ENCODE data around the gene SYNDIG1. TPM values are rescaled to one million over a fixed set of nuclear protein-coding genes. Genes with fewer than 3 reads are reported as not detected.

The SYNDIG1 gene
- polyA plus RNA-seq, 2 donors: 0.01 TPM; not detected in 1

DNA sequence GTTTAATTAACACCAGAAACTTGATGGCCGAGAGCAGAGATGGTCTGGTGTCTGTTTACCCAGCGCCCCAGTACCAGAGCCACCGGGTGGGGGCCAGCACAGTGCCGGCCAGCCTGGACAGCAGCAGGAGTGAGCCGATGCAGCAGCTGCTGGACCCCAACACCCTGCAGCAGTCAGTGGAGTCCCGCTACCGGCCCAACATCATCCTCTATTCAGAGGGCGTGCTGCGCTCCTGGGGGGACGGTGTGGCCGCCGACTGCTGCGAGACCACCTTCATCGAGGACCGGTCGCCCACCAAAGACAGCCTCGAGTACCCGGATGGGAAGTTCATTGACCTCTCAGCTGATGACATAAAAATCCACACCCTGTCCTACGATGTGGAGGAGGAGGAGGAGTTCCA lies 73.7 kb downstream of the SYNDIG1 start:
- 89% methylated on average over 19 of the region's 19 CpGs for WGBS, 2 donors
- Histone ChIP-seq H3K36me3 (ENCODE audit: control insufficient read depth in 2 of 2, insufficient read depth in 2 of 2, low read length in 1 of 2) (no peaks in the 10 kb centered on the region), H3K9me3 (ENCODE audit: control insufficient read depth in 2 of 2, insufficient read depth in 1 of 2, low read depth in 1 of 2, low read length in 1 of 2) (peaks cover 0 to 10% of the 10 kb centered on the region in 2 donors), H3K27me3 (ENCODE audit: control insufficient read depth in 1 of 2, insufficient read depth in 2 of 2, low read length in 2 of 2) (no peaks in the 10 kb centered on the region), H3K4me3 (ENCODE audit: low read depth in 1 of 2, low read length in 2 of 2) (no peak overlapping the region), H3K4me1 (ENCODE audit: control insufficient read depth in 2 of 2, insufficient read depth in 2 of 2, low read length in 1 of 2) (no peaks in the 10 kb centered on the region), H3K27ac (ENCODE audit: low read depth in 2 of 2, low read length in 1 of 2) (no peak overlapping the region)

DNA sequence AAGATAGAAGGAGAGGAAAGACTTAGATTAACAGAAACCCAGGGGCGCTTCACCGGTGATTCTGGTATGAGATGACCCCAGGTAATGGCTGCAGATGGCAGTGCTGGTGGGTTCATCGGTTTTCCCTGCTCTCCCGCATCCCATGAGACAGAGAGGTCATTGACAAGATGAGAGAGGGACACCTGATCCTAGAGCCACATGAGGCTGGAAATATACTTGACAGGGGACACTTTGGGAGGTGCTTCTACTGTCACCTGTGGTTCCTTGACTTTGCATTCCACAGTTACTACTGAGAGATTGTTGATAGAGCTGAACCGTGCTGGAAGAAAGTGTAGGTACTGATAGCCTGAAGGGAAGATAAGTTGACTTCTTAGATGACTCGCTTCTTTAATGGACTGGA lies 74.3 kb downstream of the SYNDIG1 start:
- 87 to 88% methylated on average over 6 of the region's 6 CpGs for WGBS, 2 donors
- H3K4me3 ChIP-seq (ENCODE audit: low read depth in 1 of 2, low read length in 2 of 2): no peak overlapping the region

DNA sequence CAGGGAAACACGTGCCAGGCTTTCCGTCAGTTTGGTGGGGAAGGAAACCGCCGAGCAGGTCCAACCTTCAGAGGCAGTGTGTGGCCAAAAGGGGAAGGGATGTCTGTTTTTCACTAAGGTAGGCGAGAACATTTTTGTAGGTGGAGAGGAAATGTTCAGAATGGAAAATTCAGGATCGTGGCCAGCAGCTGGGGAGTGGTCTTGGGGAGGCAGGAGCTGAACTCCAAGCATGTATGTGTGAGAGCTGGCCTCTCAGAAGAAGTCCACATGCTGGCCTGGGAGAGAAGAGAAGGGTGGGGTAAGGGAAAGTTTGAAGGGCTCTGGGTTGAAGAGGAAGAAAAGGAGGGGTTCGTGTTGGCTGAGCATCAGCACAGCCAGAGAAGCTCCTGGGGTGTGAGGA lies 74.9 kb downstream of the SYNDIG1 start:
- H3K27ac ChIP-seq (ENCODE audit: low read depth in 2 of 2, low read length in 1 of 2): no peak overlapping the region
- no peaks in the 10 kb centered on the region for H3K4me1 ChIP-seq (ENCODE audit: control insufficient read depth in 2 of 2, insufficient read depth in 2 of 2, low read length in 1 of 2)
- H3K9me3 ChIP-seq (ENCODE audit: control insufficient read depth in 2 of 2, insufficient read depth in 1 of 2, low read depth in 1 of 2, low read length in 1 of 2): peaks cover 0 to 10% of the 10 kb centered on the region in 2 donors
- H3K36me3 ChIP-seq (ENCODE audit: control insufficient read depth in 2 of 2, insufficient read depth in 2 of 2, low read length in 1 of 2): no peaks in the 10 kb centered on the region
- WGBS, 2 donors: 68 to 75% methylated on average over 7 of the region's 7 CpGs
- no peak overlapping the region for H3K4me3 ChIP-seq (ENCODE audit: low read depth in 1 of 2, low read length in 2 of 2)
- H3K27me3 ChIP-seq (ENCODE audit: control insufficient read depth in 1 of 2, insufficient read depth in 2 of 2, low read length in 2 of 2): no peaks in the 10 kb centered on the region

More for the DNA sequence above, 74.3 kb downstream of the SYNDIG1 start:
- Histone ChIP-seq H3K9me3 (ENCODE audit: control insufficient read depth in 2 of 2, insufficient read depth in 1 of 2, low read depth in 1 of 2, low read length in 1 of 2) (peaks cover 0 to 10% of the 10 kb centered on the region in 2 donors), H3K27me3 (ENCODE audit: control insufficient read depth in 1 of 2, insufficient read depth in 2 of 2, low read length in 2 of 2) (no peaks in the 10 kb centered on the region), H3K36me3 (ENCODE audit: control insufficient read depth in 2 of 2, insufficient read depth in 2 of 2, low read length in 1 of 2) (no peaks in the 10 kb centered on the region), H3K27ac (ENCODE audit: low read depth in 2 of 2, low read length in 1 of 2) (no peak overlapping the region), H3K4me1 (ENCODE audit: control insufficient read depth in 2 of 2, insufficient read depth in 2 of 2, low read length in 1 of 2) (no peaks in the 10 kb centered on the region)

DNA sequence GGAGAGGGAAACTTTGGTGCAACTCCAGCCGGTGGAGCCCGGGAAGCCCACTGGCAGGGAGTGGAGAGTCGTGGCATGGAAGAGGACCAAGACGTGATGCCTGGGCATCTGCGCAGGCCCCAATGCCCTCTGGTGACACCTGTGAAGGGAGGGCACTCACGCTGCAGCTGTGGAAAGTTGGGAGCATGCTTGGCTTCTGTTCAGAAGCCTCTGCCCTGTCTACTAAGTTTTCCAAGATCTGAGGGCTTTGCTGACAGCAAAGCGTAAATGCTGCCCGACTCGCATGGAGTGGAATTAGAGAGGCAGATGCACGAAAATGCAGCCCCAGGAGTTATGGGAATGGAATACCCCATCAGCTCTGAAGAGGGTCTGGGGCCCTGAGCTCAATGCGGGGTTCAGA lies 75.7 kb downstream of the SYNDIG1 start:
- H3K4me3 ChIP-seq (ENCODE audit: low read depth in 1 of 2, low read length in 2 of 2): no peak overlapping the region
- no peaks in the 10 kb centered on the region for H3K27me3 ChIP-seq (ENCODE audit: control insufficient read depth in 1 of 2, insufficient read depth in 2 of 2, low read length in 2 of 2)
- H3K4me1 ChIP-seq (ENCODE audit: control insufficient read depth in 2 of 2, insufficient read depth in 2 of 2, low read length in 1 of 2): no peaks in the 10 kb centered on the region
- H3K9me3 ChIP-seq (ENCODE audit: control insufficient read depth in 2 of 2, insufficient read depth in 1 of 2, low read depth in 1 of 2, low read length in 1 of 2): peaks cover 0 to 10% of the 10 kb centered on the region in 2 donors
- no peaks in the 10 kb centered on the region for H3K36me3 ChIP-seq (ENCODE audit: control insufficient read depth in 2 of 2, insufficient read depth in 2 of 2, low read length in 1 of 2)
- WGBS, 2 donors: 83 to 86% methylated on average over 11 of the region's 11 CpGs
- H3K27ac ChIP-seq (ENCODE audit: low read depth in 2 of 2, low read length in 1 of 2): no peak overlapping the region

DNA sequence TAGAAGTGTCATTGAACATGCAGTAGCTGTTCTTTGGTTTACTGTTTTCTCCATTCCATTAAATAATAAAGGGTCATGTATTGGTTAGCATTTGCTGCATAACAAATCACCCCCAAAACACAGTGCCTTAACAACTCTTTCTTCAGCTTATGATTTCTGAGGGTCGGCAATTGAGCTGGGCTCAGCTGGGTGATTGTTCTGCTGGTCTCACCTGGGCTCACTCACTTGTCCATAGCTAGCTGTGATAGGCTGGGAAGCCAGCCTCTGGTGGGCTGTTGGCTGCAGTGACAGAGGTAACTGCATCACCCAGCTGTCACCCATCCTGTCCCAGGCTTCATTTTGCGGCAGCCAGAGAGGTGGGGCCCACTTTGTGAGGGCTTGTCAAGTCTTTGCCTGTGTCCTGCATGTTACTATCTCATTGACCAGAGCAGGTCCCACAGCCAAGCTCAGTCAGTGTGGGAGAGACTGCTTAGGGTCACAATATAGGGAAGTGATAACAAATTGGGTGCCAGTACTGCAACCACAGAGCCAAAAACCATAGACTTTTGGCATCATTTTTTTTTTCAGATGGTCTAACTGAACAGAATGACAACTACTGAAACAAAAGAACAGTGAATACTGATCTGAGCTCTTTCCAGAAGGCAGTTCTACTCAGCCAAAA lies 76.9 kb downstream of the SYNDIG1 start:
- Histone ChIP-seq H3K4me3 (ENCODE audit: low read depth in 1 of 2, low read length in 2 of 2) (no peak overlapping the region), H3K27me3 (ENCODE audit: control insufficient read depth in 1 of 2, insufficient read depth in 2 of 2, low read length in 2 of 2) (no peaks in the 10 kb centered on the region), H3K36me3 (ENCODE audit: control insufficient read depth in 2 of 2, insufficient read depth in 2 of 2, low read length in 1 of 2) (no peaks in the 10 kb centered on the region), H3K9me3 (ENCODE audit: control insufficient read depth in 2 of 2, insufficient read depth in 1 of 2, low read depth in 1 of 2, low read length in 1 of 2) (peaks cover 0 to 10% of the 10 kb centered on the region in 2 donors), H3K27ac (ENCODE audit: low read depth in 2 of 2, low read length in 1 of 2) (no peak overlapping the region), H3K4me1 (ENCODE audit: control insufficient read depth in 2 of 2, insufficient read depth in 2 of 2, low read length in 1 of 2) (no peaks in the 10 kb centered on the region)
- 94 to 98% methylated on average over 2 of the region's 2 CpGs for WGBS, 2 donors

DNA sequence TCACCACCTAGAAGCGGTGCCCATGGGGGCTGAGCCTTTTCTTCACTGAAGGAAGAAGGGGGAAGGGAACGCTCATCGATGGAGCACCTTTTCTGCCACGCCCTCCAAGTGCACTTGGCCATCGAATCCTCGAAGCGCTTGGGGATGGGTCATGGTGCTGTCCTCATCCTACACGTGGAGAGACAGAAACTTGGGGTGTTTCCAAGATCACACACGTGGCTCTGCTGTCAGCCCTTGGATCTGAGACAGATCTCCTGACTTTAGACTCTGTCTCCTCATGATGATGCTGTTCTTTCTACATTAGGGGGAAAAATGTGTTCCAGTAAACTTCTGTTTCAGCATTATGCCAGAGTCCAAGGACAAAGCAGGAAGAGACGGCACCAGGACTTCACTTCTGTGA lies 78.5 kb downstream of the SYNDIG1 start:
- H3K4me3 ChIP-seq (ENCODE audit: low read depth in 1 of 2, low read length in 2 of 2): no peak overlapping the region
- no peaks in the 10 kb centered on the region for H3K36me3 ChIP-seq (ENCODE audit: control insufficient read depth in 2 of 2, insufficient read depth in 2 of 2, low read length in 1 of 2)
- peaks cover 0 to 10% of the 10 kb centered on the region in 2 donors for H3K9me3 ChIP-seq (ENCODE audit: control insufficient read depth in 2 of 2, insufficient read depth in 1 of 2, low read depth in 1 of 2, low read length in 1 of 2)
- no peaks in the 10 kb centered on the region for H3K4me1 ChIP-seq (ENCODE audit: control insufficient read depth in 2 of 2, insufficient read depth in 2 of 2, low read length in 1 of 2)
- no peak overlapping the region for H3K27ac ChIP-seq (ENCODE audit: low read depth in 2 of 2, low read length in 1 of 2)
- 80 to 81% methylated on average over 10 of the region's 10 CpGs for WGBS, 2 donors
- H3K27me3 ChIP-seq (ENCODE audit: control insufficient read depth in 1 of 2, insufficient read depth in 2 of 2, low read length in 2 of 2): no peaks in the 10 kb centered on the region

DNA sequence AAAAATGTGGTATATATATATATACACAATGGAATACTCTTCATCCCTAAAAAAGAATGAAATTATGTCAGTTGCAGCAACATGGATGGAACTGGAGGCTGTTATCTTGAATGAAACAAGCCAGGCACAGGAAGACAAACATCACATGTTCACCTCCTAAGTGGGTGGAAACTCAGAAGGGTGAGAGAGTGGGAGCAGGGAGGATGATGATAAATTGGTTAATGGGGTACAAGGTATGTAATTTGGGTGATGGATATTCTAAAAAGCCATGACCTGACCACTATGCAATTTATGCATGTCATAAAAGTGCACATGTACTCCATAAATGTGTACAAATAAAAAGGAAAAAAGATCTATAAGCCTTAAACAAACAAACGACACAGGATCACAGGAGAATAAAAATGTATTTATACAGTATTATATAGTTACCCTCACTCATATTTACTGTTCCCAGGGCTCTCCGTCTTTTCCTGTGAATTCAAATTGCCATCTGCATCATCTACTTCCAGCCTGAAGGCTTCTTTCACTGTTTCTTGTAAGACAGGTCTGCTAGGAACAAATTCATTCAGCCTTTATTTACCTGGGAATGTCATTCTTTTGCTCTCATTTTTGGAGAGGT lies 89.8 kb downstream of the SYNDIG1 start:
- Histone ChIP-seq H3K27ac (ENCODE audit: low read depth in 2 of 2, low read length in 1 of 2) (no peak overlapping the region), H3K4me1 (ENCODE audit: control insufficient read depth in 2 of 2, insufficient read depth in 2 of 2, low read length in 1 of 2) (no peaks in the 10 kb centered on the region), H3K9me3 (ENCODE audit: control insufficient read depth in 2 of 2, insufficient read depth in 1 of 2, low read depth in 1 of 2, low read length in 1 of 2) (no peaks in the 10 kb centered on the region), H3K36me3 (ENCODE audit: control insufficient read depth in 2 of 2, insufficient read depth in 2 of 2, low read length in 1 of 2) (no peaks in the 10 kb centered on the region), H3K4me3 (ENCODE audit: low read depth in 1 of 2, low read length in 2 of 2) (no peak overlapping the region), H3K27me3 (ENCODE audit: control insufficient read depth in 1 of 2, insufficient read depth in 2 of 2, low read length in 2 of 2) (no peaks in the 10 kb centered on the region)
- WGBS, 2 donors: 52 to 66% methylated on average over 2 of the region's 2 CpGs

DNA sequence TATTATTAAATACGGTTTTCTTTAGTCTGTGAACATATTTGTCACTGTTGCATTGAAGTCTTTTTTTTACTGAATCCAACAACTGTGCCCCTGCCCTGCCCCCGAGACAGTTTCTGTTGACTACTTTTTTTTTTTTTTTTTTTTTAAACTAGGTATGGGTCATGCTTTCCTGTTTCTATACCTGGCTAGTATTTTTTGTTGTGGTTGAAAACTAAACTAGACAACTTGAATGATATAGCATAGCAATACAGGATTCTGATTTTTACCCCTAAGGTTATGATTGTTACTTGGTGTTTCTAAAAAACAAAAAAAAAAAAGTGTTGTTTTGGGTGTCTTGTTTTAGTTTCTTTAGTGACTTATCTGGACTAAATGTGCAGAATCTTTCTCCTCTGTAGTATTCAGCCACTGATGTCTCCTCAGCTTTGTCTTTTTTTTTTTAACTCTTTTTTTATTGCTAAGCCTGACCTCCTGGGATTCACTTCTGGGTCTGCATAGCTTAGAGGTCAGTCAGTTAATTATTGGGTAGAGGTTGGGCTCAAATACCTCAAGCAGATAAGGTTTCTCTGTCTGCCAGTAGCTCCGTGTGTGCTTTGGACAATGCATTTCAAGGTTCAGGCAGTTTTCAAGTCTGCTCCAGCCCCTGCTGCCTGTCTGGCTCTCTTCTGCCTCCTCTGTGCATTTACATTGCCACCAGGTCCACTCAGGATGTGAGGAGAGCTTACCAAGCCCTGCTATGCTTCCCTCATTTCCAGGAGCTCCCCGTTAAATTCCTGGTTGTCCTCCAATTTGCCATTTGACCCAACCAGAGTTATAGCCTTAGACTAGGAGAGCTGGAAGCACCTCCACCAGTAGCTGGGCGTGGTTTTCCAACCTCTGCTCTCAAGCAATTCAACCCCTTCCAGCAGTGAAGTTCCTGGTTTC lies 91.4 kb downstream of the SYNDIG1 start:
- H3K4me1 ChIP-seq (ENCODE audit: control insufficient read depth in 2 of 2, insufficient read depth in 2 of 2, low read length in 1 of 2): no peaks in the 10 kb centered on the region
- H3K9me3 ChIP-seq (ENCODE audit: control insufficient read depth in 2 of 2, insufficient read depth in 1 of 2, low read depth in 1 of 2, low read length in 1 of 2): no peaks in the 10 kb centered on the region
- H3K27ac ChIP-seq (ENCODE audit: low read depth in 2 of 2, low read length in 1 of 2): no peak overlapping the region
- no peak overlapping the region for H3K4me3 ChIP-seq (ENCODE audit: low read depth in 1 of 2, low read length in 2 of 2)
- H3K27me3 ChIP-seq (ENCODE audit: control insufficient read depth in 1 of 2, insufficient read depth in 2 of 2, low read length in 2 of 2): no peaks in the 10 kb centered on the region
- H3K36me3 ChIP-seq (ENCODE audit: control insufficient read depth in 2 of 2, insufficient read depth in 2 of 2, low read length in 1 of 2): no peaks in the 10 kb centered on the region
- 59 to 63% methylated on average over 5 of the region's 5 CpGs for WGBS, 2 donors

DNA sequence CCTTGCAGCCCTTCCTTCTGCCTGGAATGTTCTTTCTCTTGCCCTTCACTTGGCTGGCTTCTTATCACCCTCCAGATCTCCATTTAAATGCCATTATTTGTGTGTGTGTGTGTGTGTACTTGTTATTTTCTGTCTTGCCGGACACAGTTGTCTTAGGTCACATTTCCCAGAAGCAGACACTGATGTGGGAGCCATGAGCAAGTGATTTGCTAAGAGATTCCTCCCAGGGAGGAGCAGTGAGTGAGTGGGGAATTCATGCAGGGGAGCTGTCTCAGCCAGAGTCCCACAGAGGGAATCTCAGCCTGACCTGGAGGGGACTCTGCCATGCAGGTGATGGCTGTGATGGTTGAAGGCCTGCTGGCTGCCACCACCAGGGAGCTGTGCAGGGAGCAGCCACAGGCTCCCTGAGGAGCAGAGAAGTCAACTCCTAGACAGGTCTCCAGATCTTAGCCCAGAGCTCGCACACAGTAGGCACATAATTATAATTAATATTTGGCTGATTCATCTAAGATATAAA lies 96.5 kb downstream of the SYNDIG1 start:
- WGBS, 2 donors: 78 to 83% methylated on average over 2 of the region's 2 CpGs
- Histone ChIP-seq H3K4me3 (ENCODE audit: low read depth in 1 of 2, low read length in 2 of 2) (no peak overlapping the region), H3K27me3 (ENCODE audit: control insufficient read depth in 1 of 2, insufficient read depth in 2 of 2, low read length in 2 of 2) (no peaks in the 10 kb centered on the region), H3K36me3 (ENCODE audit: control insufficient read depth in 2 of 2, insufficient read depth in 2 of 2, low read length in 1 of 2) (no peaks in the 10 kb centered on the region), H3K9me3 (ENCODE audit: control insufficient read depth in 2 of 2, insufficient read depth in 1 of 2, low read depth in 1 of 2, low read length in 1 of 2) (peaks cover 0 to 3% of the 10 kb centered on the region in 2 donors), H3K4me1 (ENCODE audit: control insufficient read depth in 2 of 2, insufficient read depth in 2 of 2, low read length in 1 of 2) (no peaks in the 10 kb centered on the region), H3K27ac (ENCODE audit: low read depth in 2 of 2, low read length in 1 of 2) (no peak overlapping the region)

Data from esophagus (tissue), 2 donors.